ENCODE results near the gene DEDD2.

GRCh38 chr19:42154471-42155323 is 62.8 kb downstream of the DEDD2 start:
- TF ChIP-seq CTCF (IDR thresholded peaks at IDR 0.05) = no peak
- no peak for TF ChIP-seq POLR2A (IDR thresholded peaks at IDR 0.05)

All from testis (tissue), 2 donors.